Neural progenitor cell (in vitro differentiated cells): ENCODE results near the gene HNRNPA0. TPM values are rescaled to one million over a fixed set of nuclear protein-coding genes. Genes with fewer than 3 reads are reported as not detected.
A peak's percentile ranks its signal among the peaks of the same experiment; 100 is the strongest.

Experiments
- DNase-seq: peaks from one replicate; pipeline ENCODE4 v3.0.0-alpha.2; 2016; ENCODE audit warnings: low spot score
- H2AFZ ChIP-seq: fragments of 200-600 bp; sonication (generic); replicated peaks from 2 replicates; pipeline ENCODE4 v1.6.1; 2016; ENCODE audit warnings: antibody characterized with exemption
- H3F3A ChIP-seq: fragments of 200-600 bp; sonication (generic); 2 replicates; pipeline ENCODE4 v1.6.1; 2016; ENCODE audit warnings: antibody characterized with exemption, low read depth
- H3K27ac ChIP-seq: fragments of 200-600 bp; sonication (generic); 2 replicates; pipeline ENCODE4 v1.5.1; 2016; ENCODE audit warnings: mild to moderate bottlenecking
- H3K27me3 ChIP-seq: fragments of 200-600 bp; sonication (generic); 2 replicates; pipeline ENCODE4 v1.6.1; 2016; ENCODE audit warnings: mild to moderate bottlenecking, moderate library complexity
- H3K36me3 ChIP-seq: fragments of 200-600 bp; sonication (generic); 2 replicates; pipeline ENCODE4 v1.5.1; 2016
- H3K4me1 ChIP-seq: fragments of 200-600 bp; sonication (generic); 2 replicates; pipeline ENCODE4 v1.6.1; 2016; ENCODE audit warnings: mixed run types
- H3K4me2 ChIP-seq: fragments of 200-600 bp; sonication (generic); 2 replicates; pipeline ENCODE4 v1.6.1; 2016
- H3K4me3 ChIP-seq: fragments of 200-600 bp; sonication (generic); 2 replicates; pipeline ENCODE4 v1.5.1; 2016
- H3K79me2 ChIP-seq: fragments of 200-600 bp; sonication (generic); 2 replicates; pipeline ENCODE4 v1.6.1; 2016; ENCODE audit warnings: low read depth
- H3K9ac ChIP-seq: fragments of 200-600 bp; sonication (generic); 2 replicates; pipeline ENCODE4 v1.6.1; 2016
- H3K9me3 ChIP-seq: fragments of 200-600 bp; sonication (generic); 2 replicates; pipeline ENCODE4 v1.5.1; 2016; ENCODE audit warnings: low read depth
- H4K20me1 ChIP-seq: fragments of 200-600 bp; sonication (generic); 2 replicates; pipeline ENCODE4 v1.6.1; 2016; ENCODE audit warnings: low read depth
- H3K27ac Mint-ChIP-seq: 3 replicates; pipeline ENCODE4 v1.8.0; 2021; ENCODE audit warnings: mixed read lengths
- H3K27me3 Mint-ChIP-seq: 2 replicates; pipeline ENCODE4 v1.8.0; 2022; ENCODE audit warnings: low read depth, mild to moderate bottlenecking, inconsistent platforms, moderate library complexity, mixed read lengths; ENCODE audit not compliant: insufficient read depth
- H3K36me3 Mint-ChIP-seq: 3 replicates; pipeline ENCODE4 v1.8.0; 2021; ENCODE audit warnings: mixed read lengths
- H3K4me1 Mint-ChIP-seq: 3 replicates; pipeline ENCODE4 v1.8.0; 2021; ENCODE audit warnings: mixed read lengths
- H3K4me3 Mint-ChIP-seq: 3 replicates; pipeline ENCODE4 v1.8.0; 2021; ENCODE audit warnings: mild to moderate bottlenecking, moderate library complexity, mixed read lengths
- H3K9me3 Mint-ChIP-seq: 3 replicates; pipeline ENCODE4 v1.8.0; 2020; ENCODE audit warnings: mixed read lengths
- EZH2 ChIP-seq: fragments of 200-600 bp; sonication (generic); IDR thresholded peaks from 2 replicates; pipeline ENCODE4 v1.6.1; 2017; ENCODE audit warnings: antibody characterized with exemption, mild to moderate bottlenecking, moderate library complexity
- EZH2phosphoT487 ChIP-seq: fragments of 200-600 bp; sonication (generic); IDR thresholded peaks from 2 replicates; pipeline ENCODE4 v1.6.1; 2017; ENCODE audit warnings: antibody characterized with exemption
- total RNA-seq: library from RNA; depleted of rRNA; stranded (reverse); fragments of >200 nt; gene quantifications from 2 replicates; pipeline ENCODE4 v1.2.3, GENCODE V29; 2015; ENCODE audit warnings: low replicate concordance
- TF ChIP-seq, protein P1 (sequence below): fragments of 200-600 bp; sonication (generic); IDR thresholded peaks from 2 replicates; pipeline ENCODE4 v1.5.1; 2017; ENCODE audit warnings: antibody characterized with exemption, mild to moderate bottlenecking

HNRNPA0 gene
- total RNA-seq, 1 donor from 2014 or later: 49.8 TPM

- peaks cover 19% of the 10 kb centered on the region for H3K4me1 Mint-ChIP-seq
- TF ChIP-seq, protein P1, sequence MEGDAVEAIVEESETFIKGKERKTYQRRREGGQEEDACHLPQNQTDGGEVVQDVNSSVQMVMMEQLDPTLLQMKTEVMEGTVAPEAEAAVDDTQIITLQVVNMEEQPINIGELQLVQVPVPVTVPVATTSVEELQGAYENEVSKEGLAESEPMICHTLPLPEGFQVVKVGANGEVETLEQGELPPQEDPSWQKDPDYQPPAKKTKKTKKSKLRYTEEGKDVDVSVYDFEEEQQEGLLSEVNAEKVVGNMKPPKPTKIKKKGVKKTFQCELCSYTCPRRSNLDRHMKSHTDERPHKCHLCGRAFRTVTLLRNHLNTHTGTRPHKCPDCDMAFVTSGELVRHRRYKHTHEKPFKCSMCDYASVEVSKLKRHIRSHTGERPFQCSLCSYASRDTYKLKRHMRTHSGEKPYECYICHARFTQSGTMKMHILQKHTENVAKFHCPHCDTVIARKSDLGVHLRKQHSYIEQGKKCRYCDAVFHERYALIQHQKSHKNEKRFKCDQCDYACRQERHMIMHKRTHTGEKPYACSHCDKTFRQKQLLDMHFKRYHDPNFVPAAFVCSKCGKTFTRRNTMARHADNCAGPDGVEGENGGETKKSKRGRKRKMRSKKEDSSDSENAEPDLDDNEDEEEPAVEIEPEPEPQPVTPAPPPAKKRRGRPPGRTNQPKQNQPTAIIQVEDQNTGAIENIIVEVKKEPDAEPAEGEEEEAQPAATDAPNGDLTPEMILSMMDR: no peak
- TF ChIP-seq EZH2 (no peak), EZH2phosphoT487 (no peak)
These were observed 1.1 kb downstream of the HNRNPA0 start for GRCh38 chr5:137752905-137753690.

DNA sequence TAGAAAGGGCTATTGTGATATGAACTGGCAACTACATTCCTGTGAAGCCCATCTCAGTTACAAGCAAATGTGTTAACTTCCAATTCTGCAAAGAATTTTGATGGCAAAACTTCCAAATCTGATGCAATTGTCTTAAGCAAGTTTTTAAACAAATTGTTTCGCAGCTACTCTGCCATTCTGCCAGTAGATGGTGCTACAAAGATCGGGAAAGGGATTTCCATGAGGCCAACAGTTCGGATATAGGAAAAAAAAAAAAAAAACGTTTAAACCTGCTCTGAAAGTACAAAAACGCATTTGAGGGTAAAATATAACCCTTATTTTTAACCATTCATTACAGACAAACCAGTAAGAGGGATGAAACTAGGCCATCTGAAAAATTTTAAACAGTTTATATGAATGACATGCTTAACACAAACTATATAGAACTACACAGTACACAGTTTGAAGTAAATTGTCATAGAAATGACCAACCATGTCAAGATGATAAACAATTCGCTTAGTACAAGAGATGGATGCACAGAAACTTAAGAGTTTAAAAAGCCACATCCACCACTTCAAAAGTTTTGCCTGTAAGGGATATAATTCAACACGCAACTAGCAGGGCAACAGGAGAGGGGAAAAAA lies 2.2 kb downstream of the HNRNPA0 start:
- H3K79me2 ChIP-seq: peaks cover 68% of the 10 kb centered on the region
- H3K4me2 ChIP-seq: peak overlapping the region; percentile 93
- peak overlapping the region; percentile 99 for H3K9ac ChIP-seq
- H4K20me1 ChIP-seq: peaks cover 62% of the 10 kb centered on the region
- no peaks in the 10 kb centered on the region for H3K27me3 ChIP-seq
- DNase-seq: peak; percentile 74
- H3K36me3 ChIP-seq: no peaks in the 10 kb centered on the region
- H3K9me3 ChIP-seq: no peaks in the 10 kb centered on the region
- peaks cover 10% of the 10 kb centered on the region for H3K27me3 Mint-ChIP-seq
- peaks cover 19% of the 10 kb centered on the region for H3K4me1 Mint-ChIP-seq
- no peak overlapping the region for H2AFZ ChIP-seq
- TF ChIP-seq EZH2: no peak
- TF ChIP-seq, protein P1: peak; percentile 87
- H3K27ac Mint-ChIP-seq: no peak overlapping the region
- peak overlapping the region; percentile 97 for H3K4me3 Mint-ChIP-seq
- H3K4me3 ChIP-seq: peak overlapping the region; percentile 91
- peaks cover 8% of the 10 kb centered on the region for H3K36me3 Mint-ChIP-seq
- H3K27ac ChIP-seq: no peak overlapping the region
- H3K4me1 ChIP-seq: peaks cover 26% of the 10 kb centered on the region
- H3K9me3 Mint-ChIP-seq: no peaks in the 10 kb centered on the region
- peaks cover 45% of the 10 kb centered on the region for H3F3A ChIP-seq

More at GRCh38 chr5:137752905-137753690, 1.1 kb downstream of the HNRNPA0 start:
- DNase-seq: peak; percentile 63
- Histone ChIP-seq H2AFZ (no peak overlapping the region), H3K9me3 (no peaks in the 10 kb centered on the region), H3K36me3 (no peaks in the 10 kb centered on the region), H3F3A (peaks cover 35% of the 10 kb centered on the region), H3K4me3 (peak overlapping the region; percentile 91), H3K79me2 (peaks cover 66% of the 10 kb centered on the region), H3K4me2 (peak overlapping the region; percentile 93), H3K4me1 (peaks cover 26% of the 10 kb centered on the region), H3K27me3 (no peaks in the 10 kb centered on the region), H4K20me1 (peaks cover 60% of the 10 kb centered on the region), H3K27ac (peak overlapping the region; percentile 100), H3K9ac (peak overlapping the region; percentile 99)
- H3K27ac Mint-ChIP-seq: peak overlapping the region; percentile 100
- peaks cover 8% of the 10 kb centered on the region for H3K36me3 Mint-ChIP-seq
- peaks cover 10% of the 10 kb centered on the region for H3K27me3 Mint-ChIP-seq
- no peaks in the 10 kb centered on the region for H3K9me3 Mint-ChIP-seq
- H3K4me3 Mint-ChIP-seq: peak overlapping the region; percentile 97

- Mint-ChIP-seq H3K27ac (no peak overlapping the region), H3K4me1 (peaks cover 19% of the 10 kb centered on the region), H3K9me3 (no peaks in the 10 kb centered on the region), H3K27me3 (peaks cover 10% of the 10 kb centered on the region), H3K4me3 (no peak overlapping the region), H3K36me3 (peaks cover 8% of the 10 kb centered on the region)
- Histone ChIP-seq H4K20me1 (peaks cover 62% of the 10 kb centered on the region), H3K4me3 (peak overlapping the region; percentile 91), H3F3A (peaks cover 49% of the 10 kb centered on the region), H3K4me1 (peaks cover 26% of the 10 kb centered on the region), H3K27me3 (no peaks in the 10 kb centered on the region), H3K9ac (no peak overlapping the region), H3K79me2 (peaks cover 63% of the 10 kb centered on the region), H3K36me3 (no peaks in the 10 kb centered on the region), H3K4me2 (peak overlapping the region; percentile 93), H3K27ac (no peak overlapping the region), H3K9me3 (no peaks in the 10 kb centered on the region), H2AFZ (no peak overlapping the region)
- TF ChIP-seq, protein P1: no peak
- TF ChIP-seq EZH2phosphoT487: no peak
- no peak for TF ChIP-seq EZH2
- no peak for DNase-seq
These were observed 3.7 kb downstream of the HNRNPA0 start for GRCh38 chr5:137750436-137750835.
